ENCODE measurements around the gene ATXN7L1.

ATXN7L1 gene

DNA sequence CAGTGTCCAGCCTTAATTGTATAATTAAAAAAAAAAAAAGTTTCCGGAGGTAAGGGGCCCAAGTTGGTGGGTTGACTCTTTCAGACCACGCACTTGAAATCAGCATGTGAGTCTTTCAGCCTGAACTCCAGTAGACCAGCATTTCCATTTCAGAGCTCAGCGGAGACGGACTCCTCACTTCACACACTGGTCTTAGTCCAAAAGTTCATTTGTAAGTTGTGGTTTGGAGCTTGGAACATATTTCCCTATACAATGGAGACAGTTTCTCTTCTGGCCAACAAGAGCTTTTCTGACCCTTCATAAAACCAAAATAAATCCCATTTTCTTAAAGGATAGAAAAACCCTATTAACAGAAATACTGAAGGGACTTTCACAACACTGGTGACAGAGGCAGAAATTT is 41.0 kb downstream of the ATXN7L1 start:
- TF ChIP-seq, protein P1, sequence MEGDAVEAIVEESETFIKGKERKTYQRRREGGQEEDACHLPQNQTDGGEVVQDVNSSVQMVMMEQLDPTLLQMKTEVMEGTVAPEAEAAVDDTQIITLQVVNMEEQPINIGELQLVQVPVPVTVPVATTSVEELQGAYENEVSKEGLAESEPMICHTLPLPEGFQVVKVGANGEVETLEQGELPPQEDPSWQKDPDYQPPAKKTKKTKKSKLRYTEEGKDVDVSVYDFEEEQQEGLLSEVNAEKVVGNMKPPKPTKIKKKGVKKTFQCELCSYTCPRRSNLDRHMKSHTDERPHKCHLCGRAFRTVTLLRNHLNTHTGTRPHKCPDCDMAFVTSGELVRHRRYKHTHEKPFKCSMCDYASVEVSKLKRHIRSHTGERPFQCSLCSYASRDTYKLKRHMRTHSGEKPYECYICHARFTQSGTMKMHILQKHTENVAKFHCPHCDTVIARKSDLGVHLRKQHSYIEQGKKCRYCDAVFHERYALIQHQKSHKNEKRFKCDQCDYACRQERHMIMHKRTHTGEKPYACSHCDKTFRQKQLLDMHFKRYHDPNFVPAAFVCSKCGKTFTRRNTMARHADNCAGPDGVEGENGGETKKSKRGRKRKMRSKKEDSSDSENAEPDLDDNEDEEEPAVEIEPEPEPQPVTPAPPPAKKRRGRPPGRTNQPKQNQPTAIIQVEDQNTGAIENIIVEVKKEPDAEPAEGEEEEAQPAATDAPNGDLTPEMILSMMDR (IDR thresholded peaks at IDR 0.05; ENCODE audit: low read depth, low read length, missing control alignments), result no peak
- DNase-seq (ENCODE audit: low read depth), result no peak
- no peak overlapping the region for H3K4me3 ChIP-seq (ENCODE audit: low read depth, low read length)

DNA sequence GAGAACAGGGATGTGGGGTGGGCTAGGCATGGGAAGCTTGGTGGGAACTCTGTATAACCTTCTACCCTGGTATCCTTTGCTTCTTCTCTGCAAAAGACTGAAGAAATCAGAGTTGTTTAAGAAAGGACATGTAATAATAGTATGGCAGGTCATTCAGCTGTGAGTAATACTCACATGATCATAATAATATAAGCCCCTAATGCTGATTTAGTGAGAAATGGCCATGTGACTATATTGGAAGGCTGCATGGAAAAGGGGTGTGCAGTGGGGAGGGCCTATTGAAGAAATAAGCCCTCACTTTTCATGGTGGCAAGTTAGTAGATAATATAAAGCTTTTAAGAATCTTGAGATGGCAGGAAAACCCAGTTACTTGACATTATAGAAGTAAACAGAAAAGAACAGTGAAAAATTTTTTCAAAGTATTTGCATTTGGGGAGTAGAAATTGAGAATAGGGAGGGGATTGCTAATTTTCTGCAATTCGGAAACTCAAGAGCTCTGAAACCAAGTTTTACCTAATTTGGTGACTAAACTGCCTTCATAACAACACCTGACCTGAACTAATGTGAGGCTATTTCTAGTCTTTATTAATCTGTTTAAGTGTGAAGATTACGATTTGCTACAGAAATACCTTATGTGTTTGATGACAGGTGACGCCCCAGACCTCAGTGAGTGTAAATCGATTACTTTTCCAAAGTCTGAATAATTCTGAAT is 44.4 kb downstream of the ATXN7L1 start:
- H3K4me3 ChIP-seq (ENCODE audit: low read depth, low read length), result no peak overlapping the region
- DNase-seq (ENCODE audit: low read depth), result no peak

DNA sequence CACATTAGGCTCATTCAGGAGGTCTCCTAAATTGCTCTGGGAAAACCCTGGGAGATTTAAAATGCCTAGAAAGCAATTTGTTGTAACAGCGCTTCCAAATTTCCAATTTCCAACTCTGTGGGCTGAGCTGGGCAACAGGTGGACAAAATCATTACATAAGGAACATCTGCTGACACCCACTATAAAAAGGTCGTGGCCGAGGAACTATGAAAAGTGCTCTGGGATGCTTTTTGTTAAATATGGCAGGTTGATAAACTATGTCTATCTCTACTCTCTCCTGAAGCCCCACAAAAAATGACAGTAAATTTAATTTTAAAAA is 45.1 kb downstream of the ATXN7L1 start:
- no peak for DNase-seq (ENCODE audit: low read depth)
- TF ChIP-seq, protein P1 (IDR thresholded peaks at IDR 0.05; ENCODE audit: low read depth, low read length, missing control alignments), result no peak
- H3K4me3 ChIP-seq (ENCODE audit: low read depth, low read length), result no peak overlapping the region

More for the DNA sequence above, 44.4 kb downstream of the ATXN7L1 start:
- TF ChIP-seq, protein P1 (IDR thresholded peaks at IDR 0.05; ENCODE audit: low read depth, low read length, missing control alignments), result no peak

DNA sequence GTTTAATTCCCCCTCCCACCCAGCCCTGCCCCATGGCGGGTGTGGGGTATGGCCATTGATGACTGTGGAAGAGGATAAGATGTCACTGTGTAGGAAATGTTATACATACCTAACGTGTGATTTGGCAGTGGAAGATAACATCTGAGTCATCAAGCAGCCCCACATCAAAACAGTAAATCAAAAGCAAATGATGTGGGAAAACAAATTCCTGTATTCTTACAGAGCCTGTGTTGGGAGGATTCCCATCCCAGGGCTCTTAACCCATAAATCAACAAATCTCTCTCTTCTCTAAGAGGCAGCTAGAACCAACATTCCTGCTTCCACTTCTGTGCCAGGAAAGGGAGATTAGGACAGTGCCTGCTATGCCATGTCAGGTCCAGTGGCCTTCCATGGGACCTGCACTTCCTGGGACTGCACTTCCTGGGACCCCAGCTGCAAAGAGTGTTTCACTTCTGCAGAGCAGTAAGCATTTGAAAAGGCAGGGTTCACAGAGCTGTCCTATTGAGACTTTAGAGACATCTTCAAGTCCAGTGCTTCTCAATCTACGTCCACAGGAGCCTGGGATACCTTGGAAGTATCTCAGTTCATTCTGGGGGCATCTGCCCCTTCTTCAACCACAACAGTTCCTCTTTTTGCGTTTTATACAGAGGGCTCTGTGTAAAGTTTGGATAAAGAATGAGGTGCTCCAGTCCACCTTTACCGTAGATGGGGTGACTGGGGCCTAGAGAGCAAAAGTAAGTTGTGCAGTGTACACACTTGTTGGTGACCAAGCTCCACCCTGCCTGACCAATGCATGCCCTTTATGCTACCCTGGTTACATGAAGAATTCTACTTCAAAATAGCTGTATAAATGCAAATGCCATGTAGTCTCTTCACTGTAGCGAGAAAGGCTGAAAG is 45.7 kb downstream of the ATXN7L1 start:
- DNase-seq (ENCODE audit: low read depth), result no peak
- TF ChIP-seq, protein P1 (IDR thresholded peaks at IDR 0.05; ENCODE audit: low read depth, low read length, missing control alignments), result no peak
- H3K4me3 ChIP-seq (ENCODE audit: low read depth, low read length), result no peak overlapping the region

DNA sequence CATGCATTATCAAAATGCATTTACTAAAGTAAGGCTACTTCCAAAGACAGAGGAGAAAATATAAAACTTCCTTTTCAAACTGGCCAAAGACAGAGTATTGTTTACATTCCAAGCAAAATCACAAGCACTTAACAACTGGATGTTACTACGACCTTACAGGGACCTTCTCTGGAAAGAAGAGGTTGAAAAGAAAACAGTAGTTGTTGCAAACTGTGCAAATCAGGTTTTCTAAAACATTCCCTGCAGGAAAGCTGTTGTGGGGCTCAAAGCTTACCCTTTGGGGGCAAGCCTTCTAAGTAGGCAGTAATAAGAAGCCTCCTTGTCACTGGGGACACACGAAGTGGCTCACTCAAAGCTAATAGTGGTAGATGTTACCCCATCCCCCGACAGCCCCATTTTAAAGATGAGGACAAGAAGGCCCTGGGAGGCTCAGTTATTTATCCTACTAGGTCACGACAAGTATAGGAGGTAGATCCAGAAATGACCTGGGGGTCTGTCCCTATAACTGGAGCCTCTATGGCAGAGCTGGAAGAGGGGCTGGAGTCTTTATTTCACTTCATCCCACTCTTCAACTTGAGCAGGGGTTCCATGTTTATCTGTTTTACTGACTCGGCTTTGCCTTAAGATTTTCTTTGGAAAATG is 46.6 kb downstream of the ATXN7L1 start:
- no peak overlapping the region for H3K4me3 ChIP-seq (ENCODE audit: low read depth, low read length)
- DNase-seq (ENCODE audit: low read depth), result no peak
- TF ChIP-seq, protein P1 (IDR thresholded peaks at IDR 0.05; ENCODE audit: low read depth, low read length, missing control alignments), result no peak

DNA sequence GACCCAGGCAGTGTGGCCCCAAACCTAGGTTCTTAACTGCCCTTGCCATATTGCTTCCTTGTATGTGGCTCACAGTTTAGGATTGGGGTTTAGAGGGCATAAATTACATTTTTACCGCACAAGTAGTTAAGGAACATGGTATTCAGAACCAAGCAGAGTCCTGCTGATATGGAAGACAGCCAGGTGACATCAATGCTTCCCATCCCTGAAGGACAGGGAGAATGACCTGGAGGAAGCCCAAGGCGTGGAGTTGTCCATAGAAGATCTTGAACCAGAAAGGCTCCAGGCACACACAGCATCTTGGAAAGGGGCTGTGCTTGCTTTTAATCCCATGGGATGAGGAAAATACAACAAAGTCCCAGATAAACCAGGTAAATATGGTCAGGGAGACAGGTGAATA is 48.3 kb downstream of the ATXN7L1 start:
- no peak for DNase-seq (ENCODE audit: low read depth)
- no peak overlapping the region for H3K4me3 ChIP-seq (ENCODE audit: low read depth, low read length)
- TF ChIP-seq, protein P1 (IDR thresholded peaks at IDR 0.05; ENCODE audit: low read depth, low read length, missing control alignments), result no peak

Data from GM12864 (cell line).